IMR-90 (cell line): Measurements from ENCODE around the gene DSCAM. TPM values are rescaled to one million over a fixed set of nuclear protein-coding genes. Genes with fewer than 3 reads are reported as not detected.

Experiments used
- ATAC-seq: fragments of 200-7000 bp; cut with Tn5 transposase; 2 replicates; pipeline ENCODE4 v1.9.1; 2020; ENCODE audit warnings: low read depth, mild to moderate bottlenecking, moderate library complexity
- BruUV-seq: library from RNA; stranded (reverse); fragments of 400-500 nt; replicated peaks from 2 replicates; lab custom pipeline; 2021; lab: Mats Ljungman, UMichigan
- CTCF ChIA-PET: fragments of 300-600 bp; formaldehyde crosslinking; extraction: SDS; loops from one replicate; lab custom pipeline; 2021; ENCODE audit warnings: antibody characterized with exemption; lab: Yijun Ruan, JAX
- POLR2A ChIA-PET: fragments of 300-600 bp; sonication (Branson Sonifier 250); formaldehyde crosslinking; loops from one replicate; lab custom pipeline; 2022; ENCODE audit warnings: antibody characterized with exemption; ENCODE audit not compliant: unreplicated experiment; lab: Charles Lee
- DNase-seq: peaks from one replicate; pipeline ENCODE4 v3.0.0; 2013
- H2AFZ ChIP-seq: replicated peaks from 2 replicates; pipeline ENCODE3; 2013; ENCODE audit warnings: low read length, mild to moderate bottlenecking; ENCODE audit not compliant: poor library complexity
- H2AK5ac ChIP-seq: 2 replicates; pipeline ENCODE4 v1.6.1; 2013; ENCODE audit warnings: low read depth, low read length, inconsistent platforms
- H2AK9ac ChIP-seq: replicated peaks from 2 replicates; pipeline ENCODE3; 2013; ENCODE audit warnings: mild to moderate bottlenecking, low read depth, low read length, moderate library complexity; ENCODE audit not compliant: poor library complexity
- H2BK120ac ChIP-seq: 2 replicates; pipeline ENCODE4 v1.6.1; 2013; ENCODE audit warnings: low read depth, low read length, inconsistent platforms
- H2BK15ac ChIP-seq: 3 replicates; pipeline ENCODE4 v1.6.1; 2013; ENCODE audit warnings: low read depth, low read length, inconsistent platforms
- H2BK20ac ChIP-seq: 2 replicates; pipeline ENCODE4 v1.6.1; 2013; ENCODE audit warnings: low read depth, mild to moderate bottlenecking, inconsistent platforms, low read length, moderate library complexity
- H2BK5ac ChIP-seq: 2 replicates; pipeline ENCODE4 v1.6.1; 2013; ENCODE audit warnings: mild to moderate bottlenecking, low read depth, low read length, inconsistent platforms; ENCODE audit not compliant: poor library complexity, severe bottlenecking
- H3K14ac ChIP-seq: replicated peaks from 2 replicates; pipeline ENCODE4 v1.6.1; 2013; ENCODE audit warnings: low read depth, low read length, inconsistent platforms
- H3K18ac ChIP-seq: 2 replicates; pipeline ENCODE4 v1.6.1; 2013; ENCODE audit warnings: low read depth, low read length, control low read depth
- H3K23ac ChIP-seq: 2 replicates; pipeline ENCODE4 v1.6.1; 2013; ENCODE audit warnings: low read depth, low read length, inconsistent platforms
- H3K27ac ChIP-seq: 2 replicates; pipeline ENCODE4 v1.5.1; 2013; ENCODE audit warnings: mild to moderate bottlenecking, control low read depth, low read length; ENCODE audit not compliant: insufficient read depth
- H3K27me3 ChIP-seq: 2 replicates; pipeline ENCODE4 v1.6.1; 2013; ENCODE audit warnings: low read length; ENCODE audit not compliant: control insufficient read depth, insufficient read depth
- H3K36me3 ChIP-seq: 2 replicates; pipeline ENCODE4 v1.6.1; 2013; ENCODE audit warnings: low read length, mixed read lengths; ENCODE audit not compliant: control insufficient read depth, insufficient read depth
- H3K4ac ChIP-seq: 2 replicates; pipeline ENCODE4 v1.6.1; 2013; ENCODE audit warnings: low read depth, low read length, inconsistent platforms
- H3K4me1 ChIP-seq: 2 replicates; pipeline ENCODE4 v1.6.1; 2013; ENCODE audit warnings: low read length, mixed read lengths; ENCODE audit not compliant: control insufficient read depth, insufficient read depth
- H3K4me2 ChIP-seq: 2 replicates; pipeline ENCODE4 v1.6.1; 2013; ENCODE audit warnings: low read depth, mild to moderate bottlenecking, control low read depth, low read length, moderate library complexity
- H3K4me3 ChIP-seq: 2 replicates; pipeline ENCODE4 v1.5.1; 2013; ENCODE audit warnings: low read depth, mild to moderate bottlenecking, control low read depth, low read length, moderate library complexity; ENCODE audit not compliant: insufficient read depth
- H3K56ac ChIP-seq: 2 replicates; pipeline ENCODE4 v1.6.1; 2013; ENCODE audit warnings: low read length, inconsistent platforms; ENCODE audit not compliant: insufficient read depth; ENCODE audit errors: extremely low read depth
- H3K79me1 ChIP-seq, 2 experiments: 2 replicates each; pipeline ENCODE4 v1.6.1; 2013; ENCODE audit warnings: low read length in 2 of 2, inconsistent platforms in 1 of 2, low read depth in 1 of 2
- H3K9ac ChIP-seq: 2 replicates; pipeline ENCODE4 v1.6.1; 2013; ENCODE audit warnings: low read depth, low read length, control low read depth
- H3K9me1 ChIP-seq: 2 replicates; pipeline ENCODE4 v1.6.1; 2013; ENCODE audit warnings: low read length, inconsistent platforms; ENCODE audit not compliant: insufficient read depth
- H3K9me3 ChIP-seq: 2 replicates; pipeline ENCODE4 v1.6.1; 2013; ENCODE audit warnings: low read length; ENCODE audit not compliant: control insufficient read depth, insufficient read depth
- H4K20me1 ChIP-seq: 2 replicates; pipeline ENCODE4 v1.6.1; 2013; ENCODE audit warnings: low read length, inconsistent platforms; ENCODE audit not compliant: insufficient read depth
- H4K5ac ChIP-seq: 2 replicates; pipeline ENCODE4 v1.6.1; 2013; ENCODE audit warnings: mild to moderate bottlenecking, low read depth, low read length, control low read depth
- H4K8ac ChIP-seq, 2 experiments: 2 replicates each; pipeline ENCODE4 v1.6.1; 2013; ENCODE audit warnings: low read depth in 2 of 2, low read length in 2 of 2, control low read depth in 1 of 2, inconsistent platforms in 1 of 2
- H4K91ac ChIP-seq: 2 replicates; pipeline ENCODE4 v1.6.1; 2013; ENCODE audit warnings: low read depth, low read length, inconsistent platforms; ENCODE audit not compliant: insufficient read depth
- BHLHE40 ChIP-seq: fragments of 150-350 bp; IDR thresholded peaks from 2 replicates; pipeline ENCODE4 v1.6.1; 2016; ENCODE audit warnings: mild to moderate bottlenecking, low read depth, low read length
- CEBPB ChIP-seq: IDR thresholded peaks from 2 replicates; pipeline ENCODE4 v1.6.1; 2012; ENCODE audit warnings: low read depth, low read length, improper control_type of control experiment
- CHD1 ChIP-seq: IDR thresholded peaks from 2 replicates; pipeline ENCODE4 v1.6.1; 2012; ENCODE audit warnings: low read depth, low read length, improper control_type of control experiment
- ELK1 ChIP-seq: fragments of 150-350 bp; IDR thresholded peaks from 2 replicates; pipeline ENCODE4 v1.6.1; 2016; ENCODE audit warnings: low read depth, mild to moderate bottlenecking, low read length, moderate library complexity, borderline replicate concordance
- MAFK ChIP-seq: IDR thresholded peaks from 2 replicates; pipeline ENCODE4 v1.6.1; 2012; ENCODE audit warnings: low read depth, low read length, improper control_type of control experiment
- MAZ ChIP-seq: IDR thresholded peaks from 2 replicates; pipeline ENCODE4 v1.6.1; 2012; ENCODE audit warnings: low read depth, mild to moderate bottlenecking, low read length, improper control_type of control experiment, moderate library complexity, borderline replicate concordance
- MXI1 ChIP-seq: IDR thresholded peaks from 2 replicates; pipeline ENCODE4 v1.6.1; 2012; ENCODE audit warnings: low read depth, mild to moderate bottlenecking, low read length, moderate library complexity, borderline replicate concordance
- NFE2L2 ChIP-seq: fragments of 150-350 bp; IDR thresholded peaks from 2 replicates; pipeline ENCODE4 v1.6.1; 2016; ENCODE audit warnings: low read depth, mild to moderate bottlenecking, low read length
- POLR2A ChIP-seq: IDR thresholded peaks from 2 replicates; pipeline ENCODE4 v1.6.1; 2012; ENCODE audit warnings: mild to moderate bottlenecking, low read depth, low read length
- RCOR1 ChIP-seq: IDR thresholded peaks from 2 replicates; pipeline ENCODE4 v1.6.1; 2012; ENCODE audit warnings: mild to moderate bottlenecking, low read length, improper control_type of control experiment; ENCODE audit not compliant: insufficient replicate concordance
- SMC3 ChIP-seq: fragments of 150-350 bp; IDR thresholded peaks from 2 replicates; pipeline ENCODE4 v1.6.1; 2016; ENCODE audit warnings: low read depth, mild to moderate bottlenecking, antibody characterized with exemption, low read length, moderate library complexity
- WGBS, 2 experiments: methylation state at CpG; one replicate each; pipeline versions ENCODE4 v1.1.5 to v1.1.7; 2013; ENCODE audit warnings: missing lambda C conversion rate in 2 of 2; ENCODE audit not compliant: insufficient read length in 1 of 2; ENCODE audit errors: extremely low coverage in 2 of 2; 5-methylcytosine and 5-hydroxymethylcytosine counted together
- dilution Hi-C: fragments of 300-500 bp; cut with HindIII; formaldehyde crosslinking; loops from one replicate; pipeline ENCODE4 v1.14.3; 2018; ENCODE audit warnings: low sequenced_read_pairs; ENCODE audit not compliant: unreplicated experiment
- in situ Hi-C: fragments of 300-500 bp; cut with MboI; formaldehyde crosslinking; loops from 3 replicates; pipeline ENCODE4 v1.14.3; 2019; ENCODE audit warnings: low sequenced_read_pairs, inconsistent platforms, mixed read lengths
- intact Hi-C: fragments of 100-400 bp; cut with micrococcal nuclease; formaldehyde crosslinking; loops from 2 replicates; pipeline ENCODE4 v1.10.0; 2022
- polyA plus RNA-seq, 3 experiments: library from polyadenylated mRNA; depleted of rRNA; stranded (reverse); fragments of >200 nt; gene quantifications; 2 replicates each; pipeline ENCODE4 v1.2.3, GENCODE V29; 2012; ENCODE audit warnings: low replicate concordance in 1 of 3
- total RNA-seq: library from RNA; depleted of rRNA; stranded (reverse); fragments of >200 nt; gene quantifications from 2 replicates; pipeline ENCODE4 v1.2.3, GENCODE V29; 2012

The DSCAM gene
- total and polyA plus RNA-seq, 2 of the 4 experiments (the other 2 are of a cell fraction): under 0.01 to 0.02 TPM

GRCh38 chr21:40227096-40227495 lies 619.9 kb downstream of the DSCAM start:
- no TSS peak for BruUV-seq
- H3K4me1 ChIP-seq: no peaks in the 10 kb centered on the region
- no peak overlapping the region for H3K27ac ChIP-seq
- H3K4me2 ChIP-seq: no peak overlapping the region
- no peaks in the 10 kb centered on the region for H4K20me1 ChIP-seq
- TF ChIP-seq MXI1 (no peak), ELK1 (no peak), CHD1 (no peak), MAZ (no peak), BHLHE40 (no peak), NFE2L2 (no peak), MAFK (no peak), CEBPB (no peak), POLR2A (no peak), RCOR1 (no peak), SMC3 (no peak)
- H3K18ac ChIP-seq: no peak overlapping the region
- H3K9me3 ChIP-seq: peaks cover 20% of the 10 kb centered on the region
- H2AK9ac ChIP-seq: no peak overlapping the region
- no peak overlapping the region for H4K8ac ChIP-seq
- no peak overlapping the region for H2BK20ac ChIP-seq
- no peak overlapping the region for H3K9ac ChIP-seq
- no peak overlapping the region for H3K56ac ChIP-seq
- ChIA-PET POLR2A (no interaction called here), CTCF (no interaction called here)
- no peaks in the 10 kb centered on the region for H3K36me3 ChIP-seq
- H3K4ac ChIP-seq: no peak overlapping the region
- H4K5ac ChIP-seq: no peak overlapping the region
- dilution Hi-C loops (no loop called here), intact Hi-C loops (no loop called here), in situ Hi-C loops (no loop called here)
- no peak overlapping the region for H2AK5ac ChIP-seq
- no peak overlapping the region for H3K14ac ChIP-seq
- H3K4me3 ChIP-seq: no peak overlapping the region
- DNase-seq (no peak), ATAC-seq (no peak)
- H3K23ac ChIP-seq: no peak overlapping the region
- H2BK120ac ChIP-seq: no peak overlapping the region
- H3K79me1 ChIP-seq: no peaks in the 10 kb centered on the region
- no peaks in the 10 kb centered on the region for H3K27me3 ChIP-seq
- H4K91ac ChIP-seq: no peak overlapping the region
- no peak overlapping the region for H2AFZ ChIP-seq
- no peaks in the 10 kb centered on the region for H3K9me1 ChIP-seq
- H2BK15ac ChIP-seq: no peak overlapping the region
- no CpG with 5 or more reads among the region's 1 CpG for WGBS, 2 experiments
- H2BK5ac ChIP-seq: no peak overlapping the region
